ENCODE results near the gene DLG1.

Gene DLG1

GRCh38 chr3:197253238-197253947, 45.0 kb downstream of the DLG1 start:
- H3K4me3 ChIP-seq (ENCODE audit: low read depth, low read length), result no peak overlapping the region

- no peak overlapping the region for H3K4me3 ChIP-seq (ENCODE audit: low read depth, low read length)
Measured at GRCh38 chr3:197249542-197249941, 48.9 kb downstream of the DLG1 start.

GRCh38 chr3:197248341-197248740, 50.1 kb downstream of the DLG1 start:
- H3K4me3 ChIP-seq (ENCODE audit: low read depth, low read length), result no peak overlapping the region

- H3K4me3 ChIP-seq (ENCODE audit: low read depth, low read length), result no peak overlapping the region
Measured at GRCh38 chr3:197244751-197245150, 53.7 kb downstream of the DLG1 start.

- no peak overlapping the region for H3K4me3 ChIP-seq (ENCODE audit: low read depth, low read length)
Measured at GRCh38 chr3:197242784-197243432, 55.5 kb downstream of the DLG1 start.

GRCh38 chr3:197241173-197241572, 57.2 kb downstream of the DLG1 start:
- H3K4me3 ChIP-seq (ENCODE audit: low read depth, low read length), result no peak overlapping the region

GRCh38 chr3:197239857-197240256, 58.6 kb downstream of the DLG1 start:
- no peak overlapping the region for H3K4me3 ChIP-seq (ENCODE audit: low read depth, low read length)

GRCh38 chr3:197238842-197239241, 59.6 kb downstream of the DLG1 start:
- H3K4me3 ChIP-seq (ENCODE audit: low read depth, low read length), result no peak overlapping the region

- H3K4me3 ChIP-seq (ENCODE audit: low read depth, low read length), result no peak overlapping the region
Measured at GRCh38 chr3:197237897-197238296, 60.5 kb downstream of the DLG1 start.

GRCh38 chr3:197236362-197236761, 62.0 kb downstream of the DLG1 start:
- H3K4me3 ChIP-seq (ENCODE audit: low read depth, low read length), result no peak overlapping the region

- H3K4me3 ChIP-seq (ENCODE audit: low read depth, low read length), result no peak overlapping the region
Measured at GRCh38 chr3:197234947-197235914, 63.2 kb downstream of the DLG1 start.

GRCh38 chr3:197231321-197231720, 67.1 kb downstream of the DLG1 start:
- no peak overlapping the region for H3K4me3 ChIP-seq (ENCODE audit: low read depth, low read length)

GRCh38 chr3:197229836-197230235, 68.6 kb downstream of the DLG1 start:
- no peak overlapping the region for H3K4me3 ChIP-seq (ENCODE audit: low read depth, low read length)

- H3K4me3 ChIP-seq (ENCODE audit: low read depth, low read length), result no peak overlapping the region
Measured at GRCh38 chr3:197229178-197229577, 69.2 kb downstream of the DLG1 start.

GRCh38 chr3:197227780-197228574, 70.4 kb downstream of the DLG1 start:
- no peak overlapping the region for H3K4me3 ChIP-seq (ENCODE audit: low read depth, low read length)

GRCh38 chr3:197226179-197226578, 72.2 kb downstream of the DLG1 start:
- no peak overlapping the region for H3K4me3 ChIP-seq (ENCODE audit: low read depth, low read length)

- H3K4me3 ChIP-seq (ENCODE audit: low read depth, low read length), result no peak overlapping the region
Measured at GRCh38 chr3:197225579-197225978, 72.8 kb downstream of the DLG1 start.

- no peak overlapping the region for H3K4me3 ChIP-seq (ENCODE audit: low read depth, low read length)
Measured at GRCh38 chr3:197224034-197224444, 74.4 kb downstream of the DLG1 start.

- no peak overlapping the region for H3K4me3 ChIP-seq (ENCODE audit: low read depth, low read length)
Measured at GRCh38 chr3:197222937-197223370, 75.5 kb downstream of the DLG1 start.

GRCh38 chr3:197219619-197220018, 78.8 kb downstream of the DLG1 start:
- no peak overlapping the region for H3K4me3 ChIP-seq (ENCODE audit: low read depth, low read length)

GRCh38 chr3:197218210-197218609, 80.2 kb downstream of the DLG1 start:
- no peak overlapping the region for H3K4me3 ChIP-seq (ENCODE audit: low read depth, low read length)
